Transverse colon (tissue), 4 donors: ENCODE measurements around the gene TLR10. TPM values are rescaled to one million over a fixed set of nuclear protein-coding genes. Genes with fewer than 3 reads are reported as not detected.
A peak's percentile ranks its signal among the peaks of the same experiment; 100 is the strongest.

ENCODE experiments used
- DNase-seq: peaks from one replicate; pipeline ENCODE4 v3.0.0-alpha.2; 2019
- H3K27ac ChIP-seq, 4 donors: fragments of 200-600 bp; sonication (generic); 2 replicates each; pipeline ENCODE4 v1.5.1; 2016 to 2018; ENCODE audit warnings: inconsistent platforms in 4 of 4
- H3K27me3 ChIP-seq: fragments of 200-600 bp; sonication (generic); 2 replicates; pipeline ENCODE4 v1.5.1; 2017; ENCODE audit warnings: inconsistent platforms
- H3K36me3 ChIP-seq, 4 donors: fragments of 200-600 bp; sonication (generic); 2 replicates each; pipeline ENCODE4 v1.5.1; 2017 to 2019; ENCODE audit warnings: inconsistent platforms in 4 of 4
- H3K4me1 ChIP-seq, 4 donors: fragments of 200-600 bp; sonication (generic); 2 replicates each; pipeline ENCODE4 v1.5.1; 2017 to 2020; ENCODE audit warnings: inconsistent platforms in 4 of 4
- H3K4me3 ChIP-seq, 4 donors: fragments of 200-600 bp; sonication (generic); 1 replicate in 1 of 4; 2 replicates in 3 of 4; pipeline versions ENCODE4 v1.5.1 to v1.6.1; 2017 to 2019; ENCODE audit warnings: inconsistent platforms in 4 of 4
- H3K9me3 ChIP-seq, 2 donors: fragments of 200-600 bp; sonication (generic); 2 replicates each; pipeline ENCODE4 v1.5.1; 2017 to 2019; ENCODE audit warnings: inconsistent platforms in 2 of 2
- EP300 ChIP-seq: sonication (generic); formaldehyde crosslinking; IDR thresholded peaks from one replicate; pipeline ENCODE4 v1.6.1; 2017; ENCODE audit warnings: antibody characterized with exemption, low read depth
- POLR2A ChIP-seq: fragments of 450-650 bp; IDR thresholded peaks from one replicate; pipeline ENCODE4 v1.6.1; 2016; ENCODE audit warnings: antibody characterized with exemption, mild to moderate bottlenecking, moderate library complexity
- POLR2AphosphoS5 ChIP-seq, 3 donors: sonication (generic); formaldehyde crosslinking; IDR thresholded peaks; one replicate each; pipeline ENCODE4 v1.6.1; 2016; ENCODE audit warnings: antibody characterized with exemption in 3 of 3
- WGBS, 2 donors: methylation state at CpG; one replicate each; pipeline ENCODE4 v1.1.5; 2018; ENCODE audit warnings: low coverage in 1 of 2; 5-methylcytosine and 5-hydroxymethylcytosine counted together
- in situ Hi-C, 4 donors: fragments of 200-750 bp; cut with MboI; loops; one replicate each; pipeline versions ENCODE4 v1.15.0 to v1.15.1; 2017; ENCODE audit warnings: low sequenced_read_pairs in 3 of 4, low pct_ligation_motif_present in 1 of 4, low pct_unique_long_range_greater_than_20kb in 1 of 4
- intact Hi-C: fragments of 100-400 bp; cut with DNase I; formaldehyde crosslinking; loops from one replicate; pipeline ENCODE4 v1.15.1; 2023; ENCODE audit warnings: low total_unique reads
- total RNA-seq, 4 donors: library from RNA; depleted of rRNA; stranded (reverse); fragments of >200 nt; gene quantifications; one replicate each; pipeline ENCODE4 v1.1.0, GENCODE V29; 2016
- TF ChIP-seq, protein P1 (sequence below), 5 experiments: fragments of 200-600 bp in 3 of 5; fragments of 450-650 bp in 2 of 5; sonication (generic) in 3 of 5; IDR thresholded peaks; 1 replicate in 2 of 5; 2 replicates in 3 of 5; pipeline ENCODE4 v1.5.1; 2016 to 2017; ENCODE audit warnings: antibody characterized with exemption in 5 of 5, inconsistent platforms in 3 of 5, mild to moderate bottlenecking in 2 of 5, moderate library complexity in 1 of 5

Gene TLR10
- total RNA-seq, 4 donors from 2014 or later, result 4.6 TPM; not detected in 3

- intact Hi-C loops, result no loop called here
- WGBS, 2 donors, result 11% methylated on average over 8 of the region's 8 CpGs; no CpG with 5 or more reads in 1 of the 2 donors
- H3K27me3 ChIP-seq, result no peaks in the 10 kb centered on the region
- H3K36me3 ChIP-seq, result no peaks in the 10 kb centered on the region
- peaks cover 0 to 5% (median 0%) of the 10 kb centered on the region in 4 donors for H3K4me1 ChIP-seq
- no peaks in the 10 kb centered on the region for H3K9me3 ChIP-seq
- TF ChIP-seq POLR2AphosphoS5 (IDR thresholded peaks at IDR 0.05), result no peak
- TF ChIP-seq, protein P1, sequence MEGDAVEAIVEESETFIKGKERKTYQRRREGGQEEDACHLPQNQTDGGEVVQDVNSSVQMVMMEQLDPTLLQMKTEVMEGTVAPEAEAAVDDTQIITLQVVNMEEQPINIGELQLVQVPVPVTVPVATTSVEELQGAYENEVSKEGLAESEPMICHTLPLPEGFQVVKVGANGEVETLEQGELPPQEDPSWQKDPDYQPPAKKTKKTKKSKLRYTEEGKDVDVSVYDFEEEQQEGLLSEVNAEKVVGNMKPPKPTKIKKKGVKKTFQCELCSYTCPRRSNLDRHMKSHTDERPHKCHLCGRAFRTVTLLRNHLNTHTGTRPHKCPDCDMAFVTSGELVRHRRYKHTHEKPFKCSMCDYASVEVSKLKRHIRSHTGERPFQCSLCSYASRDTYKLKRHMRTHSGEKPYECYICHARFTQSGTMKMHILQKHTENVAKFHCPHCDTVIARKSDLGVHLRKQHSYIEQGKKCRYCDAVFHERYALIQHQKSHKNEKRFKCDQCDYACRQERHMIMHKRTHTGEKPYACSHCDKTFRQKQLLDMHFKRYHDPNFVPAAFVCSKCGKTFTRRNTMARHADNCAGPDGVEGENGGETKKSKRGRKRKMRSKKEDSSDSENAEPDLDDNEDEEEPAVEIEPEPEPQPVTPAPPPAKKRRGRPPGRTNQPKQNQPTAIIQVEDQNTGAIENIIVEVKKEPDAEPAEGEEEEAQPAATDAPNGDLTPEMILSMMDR (IDR thresholded peaks at IDR 0.05), result peak; percentile 69 to 81 (median 71)
- H3K27ac ChIP-seq, result peak overlapping the region in 2 of 4 donors; percentile 2 to 22
- in situ Hi-C loops, result loop anchor here in 3 of 4 donors (5.0 to 25.0 kb wide), 2 partner anchors 103 to 378 kb away; no protein-coding TSS in a partner anchor
- H3K4me3 ChIP-seq, result no peak overlapping the region
- peak; percentile 68 for DNase-seq
Measured at GRCh38 chr4:38759113-38759789, 23.5 kb downstream of the TLR10 start.

DNA sequence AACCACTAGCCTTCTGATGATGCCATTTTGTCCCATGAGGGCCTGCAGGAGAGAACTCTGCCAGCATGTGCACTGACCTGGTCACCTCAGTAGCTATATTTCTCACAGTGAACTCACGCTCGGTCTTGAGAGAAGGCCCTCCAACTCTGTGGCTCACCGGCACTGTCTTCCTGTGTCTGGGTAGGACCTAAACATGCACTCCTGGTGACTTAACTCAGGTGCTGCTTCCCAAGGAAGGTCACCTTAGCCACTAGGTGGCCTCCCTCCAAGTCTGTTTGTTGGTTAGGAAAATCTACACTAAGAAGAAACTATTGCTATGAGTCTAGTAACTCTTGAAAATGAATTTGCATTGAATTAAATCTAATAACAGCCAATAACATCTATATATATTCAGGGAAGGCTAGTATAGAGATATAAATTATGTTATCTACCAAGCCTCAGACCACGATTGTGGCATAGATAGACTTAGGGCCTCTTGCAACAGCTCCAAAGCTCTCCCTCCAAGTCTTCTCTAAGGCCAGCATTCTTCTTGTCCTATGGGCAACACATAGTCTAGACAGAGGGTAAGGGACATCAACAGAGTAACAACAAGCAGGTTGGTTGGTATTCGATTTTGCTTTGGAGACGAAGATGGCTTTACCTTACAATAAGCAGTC, 24.7 kb downstream of the TLR10 start:
- in situ Hi-C loops (loop anchor here in 3 of 4 donors (5.0 to 25.0 kb wide), 2 partner anchors 104 to 379 kb away; no protein-coding TSS in a partner anchor), intact Hi-C loops (no loop called here)
- Histone ChIP-seq H3K27ac (no peak overlapping the region), H3K9me3 (no peaks in the 10 kb centered on the region), H3K27me3 (no peaks in the 10 kb centered on the region), H3K4me3 (no peak overlapping the region), H3K4me1 (peaks cover 0 to 5% (median 0%) of the 10 kb centered on the region in 4 donors), H3K36me3 (no peaks in the 10 kb centered on the region)
- WGBS, 2 donors, result 82 to 93% methylated on average over 3 to 6 of the region's 6 CpGs
- TF ChIP-seq POLR2AphosphoS5 (IDR thresholded peaks at IDR 0.05), result no peak
- TF ChIP-seq, protein P1 (IDR thresholded peaks at IDR 0.05), result peak in 4 of 5 experiments; percentile 34 to 46 (median 36)
- peak; percentile 26 for DNase-seq

GRCh38 chr4:38752941-38753806, 29.6 kb downstream of the TLR10 start:
- no peaks in the 10 kb centered on the region for H3K36me3 ChIP-seq
- TF ChIP-seq EP300, result no peak
- TF ChIP-seq, protein P1 (IDR thresholded peaks at IDR 0.05), result no peak
- TF ChIP-seq POLR2AphosphoS5 (IDR thresholded peaks at IDR 0.05), result no peak
- TF ChIP-seq POLR2A, result no peak
- H3K27me3 ChIP-seq, result no peaks in the 10 kb centered on the region
- in situ Hi-C loops, result loop anchor here in 2 of 4 donors (25.0 kb wide), 1 partner anchor 384 kb away; no protein-coding TSS in a partner anchor
- DNase-seq, result peak; percentile 62
- H3K9me3 ChIP-seq, result no peaks in the 10 kb centered on the region
- H3K4me1 ChIP-seq, result peaks cover 0 to 6% (median 0%) of the 10 kb centered on the region in 4 donors
- 71 to 85% methylated on average over 14 to 19 of the region's 19 CpGs for WGBS, 2 donors
- intact Hi-C loops, result no loop called here
- H3K4me3 ChIP-seq, result no peak overlapping the region
- peak overlapping the region; percentile 17 to 73 (median 64) for H3K27ac ChIP-seq
